HG03521 (cell line): Measurements from ENCODE around the gene TUBA1A.
A peak's percentile ranks its signal among the peaks of the same experiment; 100 is the strongest.
"Not testable (repeated sequence)": the region's sequence is repeated elsewhere in the genome, so short reads cannot be mapped to it uniquely, and the experiment has no call there.

Experiments
- ATAC-seq: cut with Tn5 transposase; IDR thresholded peaks from one replicate; pipeline ENCODE4 v1.9.1; 2021; ENCODE audit warnings: mild to moderate bottlenecking, moderate library complexity; ENCODE audit not compliant: unreplicated experiment

The TUBA1A gene

DNA sequence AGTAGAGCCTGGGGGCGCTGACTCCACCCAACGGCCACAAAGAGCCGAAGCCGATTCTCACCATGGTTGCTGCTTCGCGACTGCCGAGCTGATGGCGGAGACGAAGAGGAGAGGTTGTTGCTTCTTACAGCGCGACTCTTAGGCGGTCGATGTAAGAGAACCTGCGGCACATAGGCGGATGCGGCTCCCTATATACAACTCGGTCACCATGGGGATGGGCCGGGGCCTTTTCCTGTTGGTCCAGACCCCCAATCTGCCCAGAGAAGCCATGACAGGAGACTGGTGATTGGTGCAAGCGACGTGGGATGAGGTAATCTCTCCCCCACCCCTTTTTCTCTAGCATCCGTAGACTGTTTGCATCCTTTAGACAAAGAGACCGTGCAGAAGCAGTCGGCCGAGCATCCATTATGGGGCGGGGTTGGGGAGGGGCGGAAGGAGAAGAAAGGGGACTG lies at the start of gene TUBA1A:
TSS of gene TUBA1A (minus strand) at position 165 of the 452 bp plus-strand sequence. CDS start at position 64, 101 bp downstream.
- peak; percentile 84 for ATAC-seq

DNA sequence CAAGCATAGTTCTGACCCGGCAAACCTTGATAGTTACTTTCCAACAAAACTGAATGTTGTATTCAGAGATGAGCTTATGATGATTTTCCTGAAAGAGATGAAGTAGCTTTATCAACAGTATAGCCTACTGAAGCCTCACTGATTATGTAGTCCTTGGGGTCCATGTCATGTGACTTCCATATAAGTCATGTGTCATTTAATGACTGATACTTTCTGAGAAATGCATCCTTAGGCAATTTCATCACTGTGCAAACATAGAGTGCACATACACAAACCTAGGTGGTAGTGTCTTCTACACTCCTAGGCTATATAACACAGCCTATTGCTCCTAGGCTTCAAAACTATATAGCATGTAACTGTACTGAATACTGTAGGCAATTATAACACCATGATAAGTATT lies 47.5 kb upstream of the TUBA1A start:
- ATAC-seq = no peak

DNA sequence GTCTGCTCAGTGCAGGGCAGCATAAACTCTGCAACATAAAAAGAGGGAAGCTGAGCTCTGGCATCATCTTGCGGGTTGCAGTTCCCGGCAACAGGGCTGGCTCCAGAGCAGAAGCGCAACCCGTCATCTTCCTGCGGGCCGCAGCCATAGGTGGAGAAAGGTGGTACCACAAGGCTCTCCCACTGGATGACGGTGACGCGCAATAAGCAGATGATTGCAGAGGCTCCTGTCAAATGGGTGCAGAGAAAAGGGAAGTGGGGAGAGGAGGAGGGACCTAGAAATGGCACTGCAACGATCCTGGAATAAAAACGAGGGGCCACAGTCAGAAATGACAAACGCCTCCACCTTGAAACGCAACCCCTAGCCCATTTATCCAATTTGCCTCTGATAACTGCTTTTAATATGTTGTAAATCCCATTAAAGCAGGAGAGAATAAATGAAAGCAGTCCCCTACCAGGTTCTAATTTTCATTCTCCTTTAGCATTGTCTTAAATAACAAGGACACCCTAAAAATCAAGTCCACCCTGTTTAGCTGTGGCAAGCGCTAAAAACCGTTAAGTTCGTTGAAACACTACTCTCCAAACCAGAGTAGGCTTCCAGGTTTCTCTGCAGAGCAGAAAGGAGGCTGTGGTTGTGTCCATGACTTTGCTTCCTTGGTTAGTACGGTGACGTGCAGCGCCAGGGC lies 45.1 kb upstream of the TUBA1A start:
- no peak for ATAC-seq

DNA sequence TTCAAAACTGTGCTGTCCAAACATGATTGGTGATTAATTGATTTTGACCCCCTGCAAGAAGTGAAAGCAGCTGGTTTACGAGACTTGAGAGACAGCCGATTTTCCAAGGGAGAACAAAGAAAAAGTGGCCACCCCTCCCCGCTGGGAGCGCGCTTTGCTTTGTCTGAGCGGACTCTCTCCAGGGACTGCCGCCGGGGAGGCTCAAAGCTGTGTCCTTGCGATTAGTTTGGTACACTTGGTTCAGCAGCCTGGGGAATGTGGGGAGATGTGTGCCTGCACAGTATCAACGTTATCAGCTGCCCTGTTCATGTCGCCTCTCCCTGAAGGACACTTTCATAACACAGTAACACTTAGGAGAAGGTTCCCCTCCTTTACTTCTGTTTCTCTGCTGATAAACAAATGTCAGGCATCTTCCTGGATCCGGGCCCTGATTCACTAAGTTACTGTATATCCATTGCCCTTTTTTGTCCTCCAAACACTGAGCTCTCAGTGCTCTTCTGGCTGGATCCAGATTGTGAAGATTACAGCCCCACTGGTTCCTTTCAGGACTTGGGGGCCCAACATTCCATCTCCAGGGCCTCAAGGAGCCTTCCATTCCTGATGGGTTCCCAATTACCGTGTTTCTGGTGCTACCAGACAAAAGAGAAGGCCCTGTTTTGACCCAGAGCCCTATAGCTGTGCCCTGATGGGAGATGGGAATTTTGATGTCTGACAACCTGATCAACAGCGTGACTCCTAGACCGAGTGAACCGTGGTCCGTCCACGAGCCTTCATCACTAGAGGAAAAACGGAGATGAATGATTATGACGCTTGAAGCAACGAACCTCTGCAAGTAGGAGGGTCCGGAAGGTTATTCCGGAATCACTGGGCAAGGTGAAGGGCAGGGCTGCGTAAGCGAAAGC lies 44.3 kb upstream of the TUBA1A start:
- ATAC-seq = no peak

DNA sequence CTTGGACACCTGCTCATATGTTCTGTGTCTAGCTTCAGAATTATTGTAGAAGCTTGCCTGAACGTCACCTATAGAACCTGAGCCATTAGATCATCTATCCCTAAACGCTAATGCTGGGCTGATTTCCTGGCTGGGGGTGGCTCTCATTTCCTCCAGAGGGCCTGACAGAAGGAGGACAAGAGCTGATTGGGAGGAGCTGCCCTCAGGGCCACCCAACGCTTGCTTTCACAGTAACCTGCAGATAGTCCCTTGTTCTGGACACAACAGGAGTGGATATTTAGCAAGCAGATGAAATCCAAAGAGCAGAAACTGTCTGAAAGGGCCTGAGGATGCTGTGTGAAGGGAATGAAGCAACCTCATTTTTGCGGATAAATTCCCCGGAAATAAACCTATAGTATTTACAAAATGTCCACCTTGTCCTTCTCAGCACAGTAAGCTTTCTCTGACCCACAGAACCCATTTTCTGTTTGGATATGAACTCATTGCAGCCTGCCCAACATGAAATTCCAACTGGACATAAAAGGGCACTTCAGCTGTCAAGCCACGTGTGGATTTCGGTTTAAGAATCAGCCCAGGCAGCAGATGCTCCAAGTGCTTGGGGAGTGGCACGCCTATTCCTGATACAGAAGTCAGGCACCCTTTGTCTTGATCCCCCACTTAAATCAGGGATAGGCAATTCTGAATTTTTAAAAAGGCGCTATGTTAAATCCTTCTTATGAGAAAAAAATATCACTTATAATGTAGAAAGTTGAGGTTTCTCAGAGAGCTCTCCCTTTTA lies 43.2 kb upstream of the TUBA1A start:
- no peak for ATAC-seq

DNA sequence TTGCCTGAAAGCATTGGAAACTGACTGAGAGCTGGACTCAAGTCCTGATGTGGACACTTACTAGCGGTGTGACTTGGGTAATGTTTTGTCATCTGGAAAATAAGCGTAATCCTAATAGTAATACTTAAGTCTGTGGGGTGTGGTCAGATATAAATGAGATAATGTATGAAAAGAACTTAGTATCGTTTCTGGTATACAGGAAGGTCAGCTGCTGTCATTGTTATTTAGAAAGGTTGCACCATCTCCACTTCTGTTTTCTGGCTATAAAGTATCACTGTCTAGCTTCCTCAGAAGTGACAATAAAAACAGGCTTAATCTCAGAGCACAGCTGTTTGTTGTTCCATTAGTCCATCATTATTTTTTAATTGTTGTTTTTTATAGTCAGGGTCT lies 41.9 kb upstream of the TUBA1A start:
- ATAC-seq = no peak

DNA sequence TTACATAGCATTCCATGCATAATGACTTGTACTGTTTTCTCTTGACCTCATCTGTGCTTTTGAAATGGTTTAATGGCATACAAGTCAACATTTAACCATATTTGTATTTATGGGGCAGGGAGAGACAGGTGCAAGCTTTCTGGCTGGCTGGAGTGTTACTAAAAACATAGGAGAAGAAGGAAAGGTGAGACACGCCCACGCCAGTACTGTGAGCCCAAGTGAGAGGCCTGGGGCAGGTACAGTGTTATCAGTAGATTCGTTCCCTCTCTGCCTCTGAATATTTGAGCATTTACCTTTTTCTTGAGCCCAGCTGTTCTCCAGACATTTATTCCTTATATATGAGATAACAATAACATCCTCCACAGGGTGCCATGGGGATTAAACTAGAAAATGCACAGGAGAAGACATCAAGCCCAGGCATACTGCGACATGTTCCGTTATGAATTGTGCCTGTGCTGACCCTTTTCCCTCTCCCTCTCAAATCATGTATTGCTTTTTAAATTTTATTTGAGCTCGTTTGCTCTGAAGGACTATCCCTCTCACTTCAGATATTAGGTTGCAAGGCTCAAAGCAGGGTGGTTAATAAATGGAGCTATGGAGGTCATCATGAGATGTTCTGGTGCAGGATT lies 41.4 kb upstream of the TUBA1A start:
- no peak for ATAC-seq

DNA sequence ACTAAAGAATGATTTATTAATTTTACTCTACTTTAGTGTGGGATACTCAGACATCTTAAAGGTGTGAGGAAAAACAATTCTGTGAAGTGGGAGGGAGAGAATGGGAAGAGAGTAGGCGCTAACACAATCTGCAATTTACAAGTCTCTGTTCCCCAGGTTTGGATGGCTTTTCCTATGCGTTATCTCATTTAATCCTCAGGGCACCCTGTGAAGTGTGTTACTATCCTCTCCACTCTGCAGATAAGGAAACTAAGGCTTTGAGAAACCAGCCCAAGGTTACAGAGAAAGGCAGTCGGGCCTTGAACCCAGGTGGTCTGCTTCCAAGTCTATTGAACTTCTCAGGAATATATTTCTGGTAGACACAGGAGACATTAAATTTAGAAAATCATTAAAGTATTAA lies 39.8 kb upstream of the TUBA1A start:
- ATAC-seq = no peak

DNA sequence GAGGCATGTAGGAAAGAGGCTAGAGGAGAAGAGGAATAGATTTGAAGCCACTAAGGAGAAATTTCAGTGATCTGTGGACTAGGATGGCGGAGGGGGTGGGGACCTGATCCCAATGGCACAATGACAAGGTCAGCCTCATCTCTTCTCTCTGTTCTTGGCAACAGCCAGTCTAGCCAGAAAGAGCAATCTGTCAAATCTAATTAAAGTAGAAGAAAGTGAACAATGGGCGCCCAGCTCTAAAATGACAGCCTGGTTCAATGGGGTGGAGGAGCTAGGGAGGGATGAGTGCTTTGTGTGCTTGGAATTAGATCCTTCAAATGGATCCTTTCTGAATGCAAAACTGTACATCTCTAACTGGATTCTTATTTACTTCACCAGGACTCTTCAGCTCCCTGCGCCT lies 38.8 kb upstream of the TUBA1A start:
- ATAC-seq = no peak

DNA sequence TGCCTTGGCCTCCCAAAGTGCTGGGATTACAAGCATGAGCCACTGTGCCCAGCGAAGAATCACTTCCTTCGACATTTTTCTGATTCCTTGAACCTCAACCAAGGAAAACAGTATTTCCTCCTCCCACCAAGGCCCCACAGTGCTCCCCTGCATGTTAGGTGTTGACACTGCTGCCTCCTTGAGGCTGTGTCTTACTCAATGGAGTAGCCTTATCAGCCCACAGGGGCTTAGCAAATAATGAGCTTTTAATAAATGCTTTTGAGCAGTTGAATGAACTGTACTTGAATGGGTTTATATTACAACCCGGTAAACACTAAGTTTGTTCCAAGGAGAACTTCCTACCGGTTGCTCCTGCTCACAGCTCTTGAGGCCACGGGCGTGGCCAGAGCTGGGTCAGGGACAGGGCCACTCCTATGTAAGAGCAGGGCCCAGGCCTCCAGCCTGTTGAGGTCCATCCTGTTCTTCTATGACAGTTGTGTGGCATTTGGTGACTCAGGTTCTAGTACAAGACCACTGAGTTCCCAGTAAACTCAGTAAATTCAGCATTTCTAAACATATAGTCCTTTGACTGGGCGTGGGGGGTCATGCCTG lies 36.8 kb upstream of the TUBA1A start:
- no peak for ATAC-seq

DNA sequence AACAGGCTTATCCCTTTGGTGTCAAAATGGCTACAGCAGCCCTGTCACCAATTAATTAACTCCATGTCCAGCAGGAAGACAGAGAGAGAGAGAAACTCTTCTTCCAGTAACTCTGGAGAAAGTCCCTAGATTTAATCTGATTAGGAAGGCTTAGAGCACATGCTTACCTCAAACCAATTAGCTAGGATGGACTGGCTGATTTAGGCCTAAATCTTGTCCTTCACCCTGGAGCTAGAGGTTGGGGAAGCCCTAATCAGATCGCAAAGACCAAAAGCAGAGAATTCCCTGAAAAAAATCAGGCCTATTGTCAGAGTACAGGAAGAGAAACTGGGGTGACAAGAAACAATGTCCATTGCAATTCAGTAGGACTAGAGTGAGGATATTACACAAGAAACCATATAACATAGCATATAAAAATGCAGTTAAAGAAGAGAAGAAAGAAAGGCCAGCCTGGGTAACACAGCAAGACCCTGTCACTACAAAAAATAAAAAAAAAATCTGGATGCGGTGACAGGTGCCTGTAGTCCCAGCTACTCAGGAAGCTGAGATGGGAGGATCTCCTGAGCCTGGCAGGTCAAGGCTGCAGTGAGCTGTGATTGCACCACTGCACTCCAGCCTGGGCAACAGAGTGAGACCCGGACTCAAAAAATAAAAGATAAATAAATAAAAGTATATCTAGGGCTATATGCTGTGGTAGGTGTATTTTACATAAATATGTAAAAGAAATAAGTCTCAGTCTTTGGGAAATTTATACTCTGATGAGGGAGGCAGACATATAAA lies 34.9 kb upstream of the TUBA1A start:
- no peak for ATAC-seq

DNA sequence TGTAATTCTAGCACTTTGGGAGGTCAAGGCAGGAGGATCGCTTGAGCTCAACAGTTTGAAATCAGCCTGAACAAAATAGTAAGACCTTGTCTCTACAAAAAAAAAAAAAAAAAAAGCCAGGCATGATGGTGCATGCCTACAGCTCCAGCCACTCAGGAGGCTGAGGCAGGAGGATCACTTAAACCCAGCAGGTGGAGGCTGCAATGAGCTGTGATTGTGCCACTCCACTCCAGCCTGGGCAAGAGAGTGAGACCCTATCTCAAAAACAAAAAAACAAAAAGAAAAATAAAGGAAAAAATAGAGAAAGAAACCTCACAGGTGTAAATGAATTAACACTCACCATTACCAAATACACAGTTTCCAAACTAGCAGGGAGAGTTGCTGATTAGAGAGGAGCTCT lies 34.2 kb upstream of the TUBA1A start:
- no peak for ATAC-seq

DNA sequence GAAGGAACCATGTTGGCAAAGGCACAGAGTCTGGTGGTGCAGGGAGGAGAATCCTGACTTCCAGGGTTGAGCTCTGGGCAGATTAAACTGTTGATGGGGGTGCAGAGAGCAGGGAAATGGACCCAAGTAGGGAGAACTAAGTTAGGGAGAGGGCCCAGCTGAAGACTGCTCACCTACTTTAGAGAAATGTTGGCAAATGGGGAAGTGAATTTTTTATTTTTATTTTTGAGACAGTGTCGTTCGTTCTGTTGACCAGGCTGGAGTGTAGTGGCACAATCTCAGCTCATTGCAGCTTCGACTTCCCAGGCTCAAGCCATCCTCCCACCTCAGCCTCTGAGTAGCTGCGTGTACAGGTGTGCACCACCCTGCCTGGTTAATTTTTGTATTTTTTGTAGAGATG lies 32.1 kb upstream of the TUBA1A start:
- ATAC-seq = no peak

DNA sequence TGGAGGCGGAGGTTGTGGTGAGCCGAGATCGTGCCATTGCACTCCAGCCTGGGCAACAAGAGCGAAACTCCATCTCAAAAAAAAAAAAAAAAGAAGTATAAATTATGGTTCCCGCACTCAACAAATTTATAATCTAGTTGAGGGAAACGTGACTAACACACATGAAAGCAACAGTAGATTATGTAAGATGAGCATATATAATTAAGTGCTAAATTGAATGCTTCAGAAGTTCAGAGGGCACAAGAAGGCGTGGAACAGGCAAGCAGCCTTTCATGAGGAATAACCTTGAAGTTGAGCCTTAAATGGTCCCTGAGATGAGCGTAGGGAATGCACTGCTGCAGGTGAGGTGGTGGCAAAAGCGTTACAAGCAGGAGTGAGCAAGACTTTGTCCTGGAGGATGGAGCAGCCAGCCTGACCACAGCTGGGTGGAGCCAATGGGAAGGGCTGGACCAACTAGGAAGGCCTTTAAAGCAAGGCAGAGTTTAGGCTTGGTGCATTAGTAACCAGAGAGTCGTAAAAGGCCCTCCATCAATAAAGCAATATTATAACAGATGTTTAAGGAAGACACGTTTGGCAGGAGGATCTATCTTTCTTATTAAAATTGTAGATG lies 30.6 kb upstream of the TUBA1A start:
- no peak for ATAC-seq

DNA sequence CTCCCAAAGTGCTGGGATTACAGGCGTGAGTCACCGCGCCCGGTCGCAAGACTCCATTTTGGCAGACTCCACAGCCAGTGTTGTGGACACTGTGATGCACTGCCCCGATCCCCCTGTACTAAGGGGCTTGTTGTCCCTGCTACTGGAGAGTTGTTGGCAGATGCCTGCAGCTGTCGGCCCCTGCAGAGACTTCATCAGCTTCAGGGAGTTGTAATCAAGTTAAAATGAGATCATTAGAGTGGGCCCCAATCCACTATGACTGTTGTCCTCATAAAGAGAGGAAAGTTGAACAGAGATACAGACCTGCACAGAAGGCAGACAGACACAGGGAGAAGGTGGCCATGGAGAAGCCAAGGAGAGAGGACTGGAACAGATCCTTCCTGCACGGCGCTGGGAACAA lies 23.7 kb upstream of the TUBA1A start:
- no peak for ATAC-seq

DNA sequence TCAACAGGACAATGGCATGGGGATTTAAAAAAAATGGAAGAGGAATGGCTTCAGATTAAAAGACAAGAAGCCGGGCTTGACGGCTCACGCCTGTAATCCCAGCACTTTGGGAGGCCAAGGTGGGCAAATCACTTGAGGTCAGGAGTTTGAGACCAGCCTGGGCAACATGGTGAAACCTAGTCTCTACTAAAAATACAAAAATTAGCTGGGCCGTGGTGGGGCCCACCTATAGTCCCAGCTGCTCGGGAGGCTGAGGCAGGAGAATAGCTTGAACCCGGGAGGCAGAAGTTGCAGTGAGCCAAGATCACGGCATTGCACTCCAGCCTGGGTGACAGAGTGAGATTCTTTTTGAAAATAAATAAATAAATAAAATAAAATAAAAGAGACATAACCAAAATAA lies 21.8 kb upstream of the TUBA1A start:
- not testable (repeated sequence) for ATAC-seq

DNA sequence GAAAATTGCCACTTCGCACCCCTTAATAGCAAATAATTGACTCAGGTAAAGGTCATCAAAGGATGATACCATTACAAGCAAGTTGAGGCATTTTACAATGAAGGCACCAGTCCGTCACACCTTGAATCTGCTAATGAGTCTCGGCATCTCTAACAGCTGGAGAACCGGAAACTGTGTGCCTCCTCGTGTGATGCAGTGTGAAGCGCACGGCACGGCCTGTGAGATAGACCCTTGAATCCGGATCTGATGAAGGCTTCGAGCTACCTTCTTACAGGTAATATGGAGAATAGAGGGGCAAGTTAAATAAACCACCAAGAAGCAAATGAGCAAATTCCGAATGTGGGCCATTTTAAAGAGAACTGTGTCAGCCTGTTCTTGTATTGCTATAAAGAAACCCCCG lies 19.8 kb upstream of the TUBA1A start:
- ATAC-seq = no peak

DNA sequence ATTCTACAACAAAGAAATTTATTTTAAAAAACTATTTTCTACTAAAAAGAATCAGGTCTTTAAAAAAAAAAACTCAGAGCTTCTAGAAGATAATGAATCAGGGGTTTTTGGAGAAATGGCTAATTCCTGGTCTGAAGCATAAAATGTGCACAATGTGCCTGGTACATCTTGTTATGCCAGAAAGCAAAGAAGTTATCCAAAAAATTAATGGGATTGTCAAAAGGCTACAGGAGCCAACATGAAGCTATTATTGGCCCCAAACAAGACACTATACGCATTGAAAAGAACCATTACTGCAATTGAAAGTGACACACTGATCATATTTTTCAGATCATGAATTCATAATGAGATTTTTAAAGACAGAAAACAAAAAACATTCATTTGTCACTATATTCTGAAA lies 19.3 kb upstream of the TUBA1A start:
- ATAC-seq = no peak

DNA sequence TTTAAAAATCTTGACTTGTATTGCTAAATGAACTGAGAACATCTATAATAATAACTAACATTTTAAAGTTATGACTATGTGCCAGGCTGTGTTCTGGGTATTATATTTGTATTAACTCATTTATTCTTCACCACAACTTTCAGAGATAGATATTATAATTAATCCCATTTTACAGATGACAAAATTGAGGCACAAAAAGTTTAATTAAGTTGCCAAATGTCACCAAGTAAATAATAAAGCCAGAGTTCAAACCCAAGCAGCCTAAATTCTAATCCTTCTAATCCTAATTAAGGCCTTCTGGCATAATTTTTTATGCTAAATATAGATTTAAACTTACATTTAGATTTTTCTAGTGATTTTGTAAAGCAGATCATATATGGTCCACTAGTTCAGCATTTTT lies 17.5 kb upstream of the TUBA1A start:
- ATAC-seq = no peak
